ENCODE measurements around the gene HMMR.
"Not testable (repeated sequence)": the region's sequence is repeated elsewhere in the genome, so short reads cannot be mapped to it uniquely, and the experiment has no call there.

Gene HMMR

DNA sequence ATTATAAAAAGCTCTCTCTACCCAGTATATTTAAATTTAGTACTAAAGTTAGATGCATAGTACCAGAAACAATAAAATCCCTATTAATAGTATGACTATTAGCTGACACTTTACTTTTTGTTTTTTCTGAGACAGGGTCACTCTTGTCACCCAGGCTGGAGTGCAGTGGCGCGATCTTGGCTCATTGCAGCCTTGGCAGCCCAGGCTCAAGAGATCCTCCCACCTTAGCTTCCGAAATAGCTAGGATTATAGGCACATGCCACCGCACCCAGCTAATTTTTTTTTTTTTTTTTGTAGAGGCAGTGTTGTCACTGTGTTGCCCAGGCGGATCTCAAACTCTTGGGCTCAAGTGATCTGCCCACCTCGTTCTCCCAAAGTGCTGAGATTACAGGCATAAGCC lies 15.1 kb upstream of the HMMR start:
- no peak for DNase-seq (ENCODE audit: low read depth)
- no peak overlapping the region for H3K4me3 ChIP-seq (ENCODE audit: control insufficient read depth, low read depth, low read length)
- TF ChIP-seq, protein P1, sequence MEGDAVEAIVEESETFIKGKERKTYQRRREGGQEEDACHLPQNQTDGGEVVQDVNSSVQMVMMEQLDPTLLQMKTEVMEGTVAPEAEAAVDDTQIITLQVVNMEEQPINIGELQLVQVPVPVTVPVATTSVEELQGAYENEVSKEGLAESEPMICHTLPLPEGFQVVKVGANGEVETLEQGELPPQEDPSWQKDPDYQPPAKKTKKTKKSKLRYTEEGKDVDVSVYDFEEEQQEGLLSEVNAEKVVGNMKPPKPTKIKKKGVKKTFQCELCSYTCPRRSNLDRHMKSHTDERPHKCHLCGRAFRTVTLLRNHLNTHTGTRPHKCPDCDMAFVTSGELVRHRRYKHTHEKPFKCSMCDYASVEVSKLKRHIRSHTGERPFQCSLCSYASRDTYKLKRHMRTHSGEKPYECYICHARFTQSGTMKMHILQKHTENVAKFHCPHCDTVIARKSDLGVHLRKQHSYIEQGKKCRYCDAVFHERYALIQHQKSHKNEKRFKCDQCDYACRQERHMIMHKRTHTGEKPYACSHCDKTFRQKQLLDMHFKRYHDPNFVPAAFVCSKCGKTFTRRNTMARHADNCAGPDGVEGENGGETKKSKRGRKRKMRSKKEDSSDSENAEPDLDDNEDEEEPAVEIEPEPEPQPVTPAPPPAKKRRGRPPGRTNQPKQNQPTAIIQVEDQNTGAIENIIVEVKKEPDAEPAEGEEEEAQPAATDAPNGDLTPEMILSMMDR (IDR thresholded peaks at IDR 0.05; ENCODE audit: control insufficient read depth, insufficient read depth, low read depth, low read length, missing control alignments) = no peak

DNA sequence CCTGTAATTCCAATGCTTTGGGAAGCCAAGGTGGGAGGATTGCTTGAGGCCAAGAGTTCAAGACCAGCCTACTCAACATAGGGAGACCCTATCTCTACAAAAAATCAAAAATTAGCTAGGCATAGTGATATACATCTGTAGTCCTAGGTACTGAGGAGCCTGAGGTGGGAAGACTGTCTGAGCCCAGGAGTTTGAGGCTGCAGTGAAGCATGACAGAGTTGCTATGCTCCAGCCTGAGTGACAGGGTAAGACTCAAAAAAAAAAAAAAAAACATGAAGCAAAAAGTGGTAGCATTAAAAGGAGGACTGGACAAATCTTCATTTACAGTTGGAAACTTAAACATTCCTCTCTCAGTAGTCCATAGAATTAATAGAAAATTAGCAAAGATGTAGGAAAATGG lies 13.2 kb upstream of the HMMR start:
- H3K4me3 ChIP-seq (ENCODE audit: control insufficient read depth, low read depth, low read length) = no peak overlapping the region
- TF ChIP-seq, protein P1 (IDR thresholded peaks at IDR 0.05; ENCODE audit: control insufficient read depth, insufficient read depth, low read depth, low read length, missing control alignments) = no peak
- no peak for DNase-seq (ENCODE audit: low read depth)

DNA sequence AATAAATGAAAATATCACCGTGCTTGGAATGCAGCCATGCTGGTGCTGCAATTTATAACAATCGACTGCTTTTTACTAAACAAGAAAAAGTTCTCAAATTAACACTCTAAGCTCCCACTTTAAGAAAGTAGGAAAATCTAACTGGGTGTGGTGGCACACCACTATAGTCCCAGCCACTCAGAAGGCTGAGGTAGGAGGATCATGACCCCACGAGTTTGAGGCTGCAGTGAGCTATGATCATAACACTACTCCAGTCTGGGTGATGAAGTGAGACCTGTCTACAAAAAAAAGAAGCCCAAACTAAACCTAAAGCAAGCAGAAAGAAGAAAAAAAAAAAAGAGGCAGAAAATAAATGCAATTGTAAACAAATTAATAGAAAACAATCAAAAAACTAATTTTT lies 12.6 kb upstream of the HMMR start:
- DNase-seq (ENCODE audit: low read depth) = no peak
- H3K4me3 ChIP-seq (ENCODE audit: control insufficient read depth, low read depth, low read length) = no peak overlapping the region
- TF ChIP-seq, protein P1 (IDR thresholded peaks at IDR 0.05; ENCODE audit: control insufficient read depth, insufficient read depth, low read depth, low read length, missing control alignments) = no peak

DNA sequence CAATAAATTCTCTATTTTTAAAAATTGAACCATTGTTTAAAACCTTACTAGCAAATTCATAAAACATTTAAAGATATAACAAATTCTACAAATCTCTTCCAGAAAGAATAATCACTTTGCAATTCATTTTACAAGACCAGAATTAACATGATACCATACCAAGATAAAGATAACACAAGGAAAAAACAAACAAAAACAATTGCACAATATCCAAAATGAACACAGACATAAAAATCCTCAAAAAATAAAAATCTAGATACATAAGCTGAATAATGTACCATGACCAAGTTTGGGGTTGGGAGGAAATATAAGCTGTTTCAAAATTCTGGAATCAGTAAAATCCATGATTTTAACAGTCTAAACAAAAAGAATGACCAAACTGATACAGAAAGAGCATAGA lies 11.9 kb upstream of the HMMR start:
- H3K4me3 ChIP-seq (ENCODE audit: control insufficient read depth, low read depth, low read length) = no peak overlapping the region
- TF ChIP-seq, protein P1 (IDR thresholded peaks at IDR 0.05; ENCODE audit: control insufficient read depth, insufficient read depth, low read depth, low read length, missing control alignments) = no peak
- no peak for DNase-seq (ENCODE audit: low read depth)

DNA sequence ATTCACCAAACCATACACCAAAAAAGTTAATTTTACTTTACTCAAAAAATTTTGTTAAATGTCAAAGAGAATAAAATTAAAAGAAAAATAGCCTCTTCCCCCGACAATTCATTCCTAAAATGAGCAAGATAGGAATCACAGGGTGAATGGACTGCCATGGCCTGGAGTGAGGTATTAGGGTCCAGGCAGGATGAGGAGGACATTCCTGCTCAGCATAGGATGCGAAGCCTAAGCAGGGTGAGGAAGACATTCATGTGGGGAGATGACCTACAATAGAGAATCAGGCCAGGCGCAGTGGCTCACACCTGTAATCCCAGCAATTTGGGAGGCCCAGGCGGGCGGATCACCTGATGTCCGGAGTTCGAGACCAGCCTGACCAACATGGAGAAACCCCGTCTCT lies 8.9 kb upstream of the HMMR start:
- DNase-seq (ENCODE audit: low read depth) = no peak
- H3K4me3 ChIP-seq (ENCODE audit: control insufficient read depth, low read depth, low read length) = no peak overlapping the region
- TF ChIP-seq, protein P1 (IDR thresholded peaks at IDR 0.05; ENCODE audit: control insufficient read depth, insufficient read depth, low read depth, low read length, missing control alignments) = no peak

DNA sequence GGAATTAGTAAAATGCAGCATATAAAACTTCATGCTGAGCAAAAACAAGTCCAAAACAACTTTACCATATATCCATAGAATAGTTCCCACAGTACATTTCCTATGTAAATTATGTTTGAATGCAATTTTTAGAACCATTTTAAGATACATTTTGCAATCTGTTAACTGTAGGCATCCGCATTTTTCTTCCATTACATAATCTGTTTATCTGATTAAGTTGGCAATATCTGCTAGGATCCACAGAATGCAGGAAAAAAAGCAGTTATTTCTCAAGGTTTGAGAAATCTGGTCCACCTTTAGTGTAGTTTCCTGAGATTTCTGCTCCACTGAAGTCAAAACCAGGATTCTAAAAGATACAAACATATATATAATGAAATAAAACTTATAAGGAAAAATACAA lies 6.7 kb upstream of the HMMR start:
- DNase-seq (ENCODE audit: low read depth) = no peak
- H3K4me3 ChIP-seq (ENCODE audit: control insufficient read depth, low read depth, low read length) = no peak overlapping the region
- TF ChIP-seq, protein P1 (IDR thresholded peaks at IDR 0.05; ENCODE audit: control insufficient read depth, insufficient read depth, low read depth, low read length, missing control alignments) = no peak

DNA sequence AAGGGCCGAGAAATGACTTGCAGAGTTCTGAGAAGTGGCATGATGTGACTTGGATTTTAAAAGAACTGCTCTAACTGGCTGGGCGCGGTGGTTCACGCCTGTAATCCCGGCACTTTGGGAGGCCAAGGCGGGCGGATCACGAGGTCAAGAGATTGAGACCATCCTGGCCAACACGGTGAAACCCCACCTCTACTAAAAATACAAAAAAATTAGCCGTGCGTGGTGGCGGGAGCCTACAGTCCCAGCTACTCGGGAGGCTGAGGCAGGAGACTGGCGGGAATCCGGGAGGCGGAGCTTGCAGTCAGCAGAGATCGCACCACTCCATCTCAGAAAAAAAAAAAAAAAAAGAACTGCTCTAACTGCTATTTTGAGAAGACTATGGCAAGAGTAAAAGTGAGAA lies 5.0 kb upstream of the HMMR start:
- not testable (repeated sequence) for DNase-seq (ENCODE audit: low read depth); H3K4me3 ChIP-seq (ENCODE audit: control insufficient read depth, low read depth, low read length)

Data from AG09309 (cell line).